Measurements from ENCODE around the gene ADAMTS13.

DNA sequence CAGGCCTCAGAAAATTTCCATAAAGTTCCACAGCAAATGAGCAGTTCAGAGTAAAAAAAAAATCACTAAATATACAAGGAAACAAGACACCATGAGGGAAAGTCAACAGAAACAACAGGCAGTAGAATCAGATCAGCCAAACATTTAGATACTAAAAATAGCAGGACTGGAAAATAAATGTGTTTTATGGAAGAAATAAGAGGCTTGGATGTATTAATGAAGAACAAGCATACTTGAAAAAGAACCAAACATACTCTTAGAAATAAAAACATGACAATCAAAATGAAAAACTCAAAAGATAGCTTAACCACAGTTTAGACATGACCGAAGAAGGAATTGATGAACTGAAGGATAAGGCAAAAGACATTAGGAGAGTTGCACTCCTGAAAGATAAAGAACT is 79.9 kb downstream of the ADAMTS13 start:
- TF ChIP-seq, protein P1, sequence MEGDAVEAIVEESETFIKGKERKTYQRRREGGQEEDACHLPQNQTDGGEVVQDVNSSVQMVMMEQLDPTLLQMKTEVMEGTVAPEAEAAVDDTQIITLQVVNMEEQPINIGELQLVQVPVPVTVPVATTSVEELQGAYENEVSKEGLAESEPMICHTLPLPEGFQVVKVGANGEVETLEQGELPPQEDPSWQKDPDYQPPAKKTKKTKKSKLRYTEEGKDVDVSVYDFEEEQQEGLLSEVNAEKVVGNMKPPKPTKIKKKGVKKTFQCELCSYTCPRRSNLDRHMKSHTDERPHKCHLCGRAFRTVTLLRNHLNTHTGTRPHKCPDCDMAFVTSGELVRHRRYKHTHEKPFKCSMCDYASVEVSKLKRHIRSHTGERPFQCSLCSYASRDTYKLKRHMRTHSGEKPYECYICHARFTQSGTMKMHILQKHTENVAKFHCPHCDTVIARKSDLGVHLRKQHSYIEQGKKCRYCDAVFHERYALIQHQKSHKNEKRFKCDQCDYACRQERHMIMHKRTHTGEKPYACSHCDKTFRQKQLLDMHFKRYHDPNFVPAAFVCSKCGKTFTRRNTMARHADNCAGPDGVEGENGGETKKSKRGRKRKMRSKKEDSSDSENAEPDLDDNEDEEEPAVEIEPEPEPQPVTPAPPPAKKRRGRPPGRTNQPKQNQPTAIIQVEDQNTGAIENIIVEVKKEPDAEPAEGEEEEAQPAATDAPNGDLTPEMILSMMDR (IDR thresholded peaks at IDR 0.05): no peak
- no peak for TF ChIP-seq POLR2A (IDR thresholded peaks at IDR 0.05)

Data from gastroesophageal sphincter (tissue), 3 donors.